HEK293 (cell line): ENCODE results near the gene OR52D1.

Experiments used
- CTCF ChIP-seq: fragments of 450-650 bp; formaldehyde crosslinking; IDR thresholded peaks from 2 replicates; pipeline ENCODE4 v1.5.1; 2016; ENCODE audit warnings: missing biosample characterization, missing genetic modification characterization
- PRDM2 ChIP-seq: fragments of 450-650 bp; formaldehyde crosslinking; IDR thresholded peaks from 2 replicates; pipeline ENCODE4 v1.5.1; 2016; ENCODE audit warnings: missing biosample characterization, missing genetic modification characterization, borderline replicate concordance
- PRDM4 ChIP-seq: fragments of 450-650 bp; formaldehyde crosslinking; IDR thresholded peaks from 2 replicates; pipeline ENCODE4 v1.5.1; 2017; ENCODE audit warnings: missing biosample characterization, missing genetic modification characterization
- REST ChIP-seq: fragments of 450-650 bp; formaldehyde crosslinking; IDR thresholded peaks from 2 replicates; pipeline ENCODE4 v1.5.1; 2016; ENCODE audit warnings: missing biosample characterization, missing genetic modification characterization
- TCF7L2 ChIP-seq: IDR thresholded peaks from 2 replicates; pipeline ENCODE4 v1.6.1; 2011; ENCODE audit warnings: low read depth, mild to moderate bottlenecking, inconsistent platforms, low read length, moderate library complexity, borderline replicate concordance
- ZNF121 ChIP-seq: fragments of 450-650 bp; formaldehyde crosslinking; IDR thresholded peaks from 2 replicates; pipeline ENCODE4 v1.5.1; 2016; ENCODE audit warnings: missing biosample characterization, missing genetic modification characterization
- ZNF184 ChIP-seq: fragments of 450-650 bp; IDR thresholded peaks from 2 replicates; pipeline ENCODE4 v1.5.1; 2018; ENCODE audit warnings: missing biosample characterization, mild to moderate bottlenecking, missing genetic modification characterization
- ZNF302 ChIP-seq: fragments of 450-650 bp; formaldehyde crosslinking; IDR thresholded peaks from 2 replicates; pipeline ENCODE4 v1.5.1; 2016; ENCODE audit warnings: missing biosample characterization, missing genetic modification characterization, low read depth

GRCh38 chr11:5509803-5510202 lies 21.3 kb downstream of the OR52D1 start, which contains the start of gene UBQLN3:
- TF ChIP-seq ZNF302 (tag by site-specific recombination) (no peak), TCF7L2 (no peak), CTCF (tag by site-specific recombination) (no peak), REST (tag by site-specific recombination) (no peak), ZNF121 (tag by site-specific recombination) (no peak), PRDM2 (no peak), PRDM4 (tag by site-specific recombination) (no peak), ZNF184 (no peak)
